NCI-H1694 treated with DMSO at 0.1 percent for 48 hours (cell line): ENCODE results near the gene TFAP2A.

ENCODE experiments used
- DNase-seq: peaks from one replicate; lab custom pipeline; 2025; lab: John Stamatoyannopoulos, UW

TFAP2A gene

DNA sequence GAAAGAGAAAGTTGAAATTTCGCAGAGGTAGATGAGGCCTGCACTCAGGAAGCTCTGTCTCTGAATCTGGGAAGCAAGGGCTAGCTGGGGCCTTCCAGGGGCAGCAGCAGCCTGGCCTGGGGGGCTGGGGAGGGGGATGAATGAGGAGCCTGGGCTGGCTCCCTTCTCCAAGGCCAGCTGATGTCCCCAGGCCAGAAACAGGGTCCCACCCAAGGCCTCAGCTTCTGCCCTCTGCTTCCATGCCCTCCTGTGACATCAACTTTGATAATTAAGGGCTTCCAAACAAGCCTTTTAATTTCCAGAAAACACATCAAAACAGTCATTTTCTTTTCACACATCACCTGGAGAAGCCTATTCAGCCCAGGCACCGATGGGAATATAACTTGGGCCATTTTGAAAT, 15.4 kb downstream of the TFAP2A start:
- DNase-seq: no peak

DNA sequence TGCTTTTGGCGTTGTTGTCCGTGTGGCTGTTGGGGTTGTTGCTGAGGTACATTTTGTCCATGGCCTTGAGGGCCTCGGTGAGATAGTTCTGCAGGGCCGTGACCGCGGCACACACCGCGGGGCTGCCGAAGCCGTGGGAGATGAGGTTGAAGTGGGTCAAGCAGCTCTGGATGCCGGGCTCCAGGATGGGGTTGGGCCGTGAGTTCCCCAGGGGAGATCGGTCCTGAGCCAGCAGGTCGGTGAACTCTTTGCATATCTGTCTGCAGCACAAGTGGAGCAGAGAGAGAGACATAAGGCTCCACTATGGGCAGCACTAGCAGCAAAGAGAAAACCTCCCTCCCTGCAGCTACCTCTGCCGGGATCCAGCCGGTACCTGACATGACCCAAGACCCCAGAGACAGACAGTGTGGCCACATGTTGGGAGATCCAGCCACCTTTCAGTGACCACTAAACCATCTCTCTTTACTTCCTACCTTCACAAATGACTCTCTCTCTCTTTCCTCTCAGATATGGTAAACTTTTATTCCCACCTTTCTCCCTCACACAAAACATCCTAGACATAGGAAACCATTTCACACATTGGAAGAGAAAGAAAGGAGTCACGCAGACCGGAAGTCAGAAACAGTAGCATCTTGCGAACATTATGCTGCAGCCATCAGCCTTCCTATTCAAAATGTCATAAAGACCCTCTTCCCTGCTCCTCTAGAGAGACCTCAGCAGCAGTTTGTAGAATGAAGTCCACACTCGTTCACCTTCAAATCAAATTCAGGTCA, 16.2 kb downstream of the TFAP2A start:
- no peak for DNase-seq

DNA sequence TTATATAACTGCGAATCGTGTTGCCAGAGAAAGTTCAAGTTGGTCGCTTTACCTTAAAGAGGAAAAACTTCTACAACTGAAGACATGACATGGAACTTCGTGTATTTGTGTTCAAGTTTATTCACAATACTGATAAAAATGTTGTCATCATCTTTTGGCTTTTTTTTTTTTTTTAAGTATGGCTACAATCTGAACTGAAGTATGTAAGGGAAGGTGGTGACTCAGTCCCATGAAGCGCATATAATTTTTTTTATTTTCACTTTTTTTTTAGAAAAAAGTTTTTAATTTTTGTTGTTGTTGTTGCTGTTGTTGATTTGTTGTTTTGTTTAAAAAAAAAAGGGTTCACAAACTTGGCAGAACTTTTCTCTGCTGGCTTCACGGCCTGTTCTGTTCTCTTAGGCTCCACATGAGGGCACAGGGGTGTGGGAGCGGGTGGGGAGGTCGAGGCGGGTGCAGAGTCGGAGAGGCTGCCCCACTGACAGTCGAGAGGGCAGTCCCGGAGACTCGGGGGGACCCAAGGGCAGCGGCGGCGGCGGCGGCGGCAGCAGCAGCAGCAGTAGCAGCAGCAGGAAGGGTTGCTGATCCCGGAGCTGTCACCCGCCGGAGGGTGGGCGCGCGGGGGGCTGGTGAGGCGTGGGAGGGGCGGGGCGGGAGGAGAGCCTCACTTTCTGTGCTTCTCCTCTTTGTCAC, 17.0 kb downstream of the TFAP2A start:
- no peak for DNase-seq

DNA sequence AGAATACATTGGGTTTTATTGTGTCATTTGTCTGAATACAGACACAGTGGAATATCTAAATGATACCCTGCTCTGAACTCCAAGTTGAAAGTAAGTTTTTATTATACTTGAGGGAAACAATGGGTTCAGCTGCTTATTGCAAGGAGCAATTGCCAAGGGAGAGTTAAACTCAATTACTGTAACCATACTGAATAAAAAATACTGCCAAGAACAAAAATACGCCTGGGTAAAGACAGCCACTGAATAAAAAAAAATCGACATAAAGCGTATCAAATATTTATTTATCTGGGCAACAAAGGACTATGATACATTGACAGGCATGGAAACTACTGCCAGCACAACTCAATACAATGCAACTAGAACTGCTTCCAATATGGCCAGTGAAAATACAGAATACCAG, 18.1 kb downstream of the TFAP2A start:
- DNase-seq: no peak

DNA sequence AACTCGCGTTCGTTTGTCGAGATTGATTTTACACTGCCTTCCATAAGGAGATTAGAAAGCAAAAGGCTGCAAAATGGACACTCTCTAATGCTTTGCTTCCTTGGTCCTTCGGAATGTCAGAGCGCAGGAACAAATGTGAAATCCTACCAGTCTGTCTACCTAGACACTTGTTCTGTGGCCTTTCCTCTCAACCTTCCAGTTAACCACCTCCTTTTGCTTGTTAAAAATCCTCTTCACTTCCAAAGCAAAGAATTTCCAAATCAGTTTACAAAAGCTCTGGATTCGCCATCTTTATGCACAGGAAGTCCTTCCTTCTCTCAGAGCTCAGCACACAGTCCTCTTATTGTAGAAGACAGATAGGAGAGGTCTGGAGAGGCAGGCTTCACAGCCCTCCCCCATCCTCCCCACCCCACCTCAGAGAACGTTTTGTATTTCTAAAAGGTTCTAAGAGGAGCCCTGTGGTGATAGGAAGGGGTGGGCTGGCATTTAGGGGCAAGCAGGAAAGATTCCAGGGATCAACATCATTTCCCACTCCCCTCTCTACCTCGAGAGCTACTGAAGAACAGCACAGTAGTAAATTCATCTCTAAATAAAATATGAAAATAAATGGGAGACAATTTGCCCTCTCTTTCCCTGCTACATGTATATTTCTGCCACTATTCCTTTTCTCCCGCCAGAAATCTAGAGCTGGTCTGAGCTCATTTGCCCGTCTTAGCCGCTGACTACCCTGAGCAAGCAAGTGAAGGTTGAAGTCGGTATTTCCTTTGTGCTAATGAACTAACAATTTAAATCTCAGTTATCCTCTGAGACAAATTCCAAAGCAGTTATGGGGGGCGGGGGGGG, 18.9 kb downstream of the TFAP2A start:
- DNase-seq: no peak

DNA sequence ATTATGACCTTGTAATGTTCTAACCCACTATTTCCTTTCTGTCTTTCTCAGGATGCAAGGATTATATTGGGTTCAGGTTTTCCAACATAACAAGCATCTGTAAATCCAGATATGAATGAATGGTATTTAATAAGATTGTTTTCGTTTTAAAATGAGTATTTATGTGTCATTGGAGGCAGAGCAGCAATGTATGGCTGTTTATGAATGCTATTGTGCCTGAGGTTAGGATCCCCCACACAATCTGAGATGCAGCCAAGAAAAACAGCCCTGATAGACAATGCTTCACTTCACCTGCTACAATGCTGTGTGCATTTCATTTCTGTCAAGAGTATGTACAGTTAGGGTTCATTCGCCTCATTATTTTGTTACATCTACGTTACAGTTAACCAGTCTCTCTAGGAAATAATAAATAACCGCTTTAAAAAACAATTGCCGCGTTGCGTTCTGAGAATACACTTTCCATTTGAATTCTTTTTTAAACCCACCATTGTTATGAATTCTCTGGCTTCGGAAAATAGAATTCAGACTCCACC, 19.6 kb downstream of the TFAP2A start:
- DNase-seq: no peak

DNA sequence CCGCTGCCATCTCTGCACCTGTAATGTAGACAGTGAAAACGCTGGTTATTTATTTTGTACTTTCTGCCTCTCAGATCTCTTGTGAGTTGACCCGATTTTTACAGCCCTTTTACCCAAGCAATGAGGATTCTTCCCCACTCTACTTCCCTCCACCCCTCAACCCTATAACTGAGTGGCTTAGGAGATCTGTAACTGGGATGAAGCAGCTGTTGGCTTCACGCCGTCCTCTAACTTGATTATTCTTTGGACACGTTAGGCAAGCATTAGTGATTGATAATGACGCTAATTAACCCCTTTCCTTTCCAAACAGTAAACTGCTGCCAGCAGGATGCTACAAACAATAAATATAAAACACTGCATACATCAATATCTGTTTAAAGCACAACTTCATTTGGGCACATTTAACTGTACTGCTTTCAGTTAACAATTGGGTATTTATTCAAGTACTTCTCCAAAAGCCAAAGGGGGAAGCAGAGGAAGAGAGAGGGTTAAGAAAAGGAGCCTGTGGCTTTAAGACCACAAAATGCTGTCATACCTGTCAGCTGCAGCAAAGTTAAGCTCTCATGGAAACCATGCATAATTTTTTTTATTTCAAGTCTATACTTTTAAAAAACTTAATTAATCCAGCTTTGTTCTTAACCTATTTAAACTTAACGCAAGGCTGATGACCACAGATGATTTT, 21.2 kb downstream of the TFAP2A start:
- DNase-seq: no peak

DNA sequence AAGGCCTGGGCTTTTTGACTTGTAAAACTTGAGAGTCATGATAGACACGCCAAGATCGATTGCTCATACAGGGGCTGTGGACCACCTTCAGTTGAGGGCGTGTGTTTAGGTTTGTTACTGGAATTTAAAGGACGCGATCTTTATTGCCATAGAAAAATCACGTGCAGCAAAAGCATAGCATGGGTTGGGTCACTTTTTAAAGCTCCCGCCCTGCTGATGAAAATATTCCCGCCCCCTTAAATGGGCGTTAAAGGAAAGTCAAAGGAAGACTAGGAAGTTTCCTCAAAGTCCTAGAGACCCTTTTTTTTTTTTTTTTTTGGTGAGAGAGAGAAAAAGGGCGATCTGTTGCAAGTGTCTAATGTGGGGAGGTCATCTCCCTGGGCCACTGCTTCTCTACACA, 23.1 kb downstream of the TFAP2A start:
- no peak for DNase-seq

DNA sequence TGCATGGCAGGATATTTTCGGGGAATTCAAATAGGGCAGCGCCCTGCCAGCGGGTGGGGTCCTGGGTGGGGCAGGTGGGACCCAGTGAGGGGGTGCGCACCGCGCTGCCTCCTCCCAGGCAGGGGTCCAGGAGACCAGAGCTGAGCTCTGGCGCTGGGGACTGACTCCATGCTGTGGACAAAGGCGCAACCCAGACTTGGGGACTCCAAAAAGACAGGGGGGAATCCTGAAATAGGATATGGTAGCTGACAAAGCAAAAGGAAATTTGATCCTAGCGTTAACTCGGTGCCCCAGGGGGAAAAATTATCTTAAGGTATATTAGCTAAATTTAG, 23.6 kb downstream of the TFAP2A start:
- DNase-seq: no peak

DNA sequence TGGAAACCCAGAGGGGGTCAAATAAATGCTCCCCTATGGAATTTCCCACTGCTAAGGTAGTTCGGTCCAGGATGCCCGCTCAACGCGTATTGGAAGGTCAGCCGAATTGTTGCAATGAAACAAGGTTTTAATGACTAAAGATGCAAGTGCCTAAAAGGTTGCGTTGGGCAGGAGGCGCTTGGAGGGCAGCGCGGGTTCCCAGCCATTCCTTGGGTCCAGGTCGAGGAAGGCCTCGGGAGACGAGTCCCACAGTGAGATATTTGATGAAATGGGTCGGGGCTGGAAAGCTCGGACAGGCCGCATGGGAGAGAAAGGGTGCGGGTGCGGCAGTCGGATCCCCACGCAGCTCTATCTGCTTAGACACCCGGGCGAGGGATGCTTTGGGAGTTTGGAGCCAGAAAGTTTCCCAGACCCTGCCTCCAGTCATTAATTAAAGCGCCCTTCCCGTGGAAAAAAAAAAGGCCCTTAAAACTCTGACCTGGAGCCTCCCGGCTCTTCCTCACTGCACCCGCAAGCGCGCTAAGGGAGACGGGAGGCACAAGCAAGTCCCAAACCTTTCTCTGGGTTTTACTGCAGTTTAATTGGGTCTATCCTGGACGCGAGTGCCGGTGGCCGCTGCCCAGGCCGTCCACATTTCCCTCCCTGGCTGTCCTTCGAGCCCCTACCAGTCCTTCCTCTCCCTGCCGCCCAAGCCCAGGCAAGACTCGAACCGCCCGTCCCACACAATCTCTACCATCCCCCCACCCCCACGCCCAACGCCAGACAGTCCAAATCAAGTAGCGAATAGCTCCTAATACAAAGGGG, 24.2 kb downstream of the TFAP2A start:
- no peak for DNase-seq

DNA sequence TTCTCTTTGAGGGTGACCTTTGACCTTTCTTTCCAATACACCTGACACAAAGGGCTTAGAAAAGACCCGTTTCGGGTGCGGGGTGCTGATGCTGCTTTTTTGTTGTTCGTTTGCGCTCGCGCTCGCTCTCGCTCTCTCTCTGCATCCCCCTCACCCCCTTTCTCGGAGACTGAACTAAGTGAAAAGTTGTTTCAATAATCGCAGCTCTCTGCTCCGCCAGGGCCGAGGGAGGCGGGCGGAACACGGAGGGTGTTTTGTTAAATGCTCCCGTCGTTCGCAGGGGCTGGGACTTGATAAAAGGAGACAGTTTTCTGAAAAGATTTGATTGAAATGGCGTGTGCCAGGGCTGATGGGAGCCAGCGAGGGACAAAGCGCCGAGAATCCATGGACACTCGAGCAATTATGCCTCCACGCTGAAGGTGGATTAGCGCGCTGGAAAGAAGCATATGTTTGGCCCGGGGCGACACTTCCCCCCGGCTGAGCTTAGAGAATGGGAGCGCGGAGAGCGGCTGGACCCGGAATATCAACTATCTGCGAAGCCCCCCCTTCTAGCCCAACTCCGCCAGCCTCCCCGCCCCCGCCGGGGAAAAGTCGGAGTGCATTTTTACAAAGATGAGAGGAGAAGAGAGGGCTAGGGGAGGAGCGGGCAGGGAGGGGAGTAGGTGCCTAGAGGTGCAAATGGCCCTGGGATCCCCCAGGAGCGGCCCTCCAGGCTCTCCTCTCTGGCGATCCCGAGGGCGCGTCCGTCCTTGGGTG, 25.0 kb downstream of the TFAP2A start:
- no peak for DNase-seq

DNA sequence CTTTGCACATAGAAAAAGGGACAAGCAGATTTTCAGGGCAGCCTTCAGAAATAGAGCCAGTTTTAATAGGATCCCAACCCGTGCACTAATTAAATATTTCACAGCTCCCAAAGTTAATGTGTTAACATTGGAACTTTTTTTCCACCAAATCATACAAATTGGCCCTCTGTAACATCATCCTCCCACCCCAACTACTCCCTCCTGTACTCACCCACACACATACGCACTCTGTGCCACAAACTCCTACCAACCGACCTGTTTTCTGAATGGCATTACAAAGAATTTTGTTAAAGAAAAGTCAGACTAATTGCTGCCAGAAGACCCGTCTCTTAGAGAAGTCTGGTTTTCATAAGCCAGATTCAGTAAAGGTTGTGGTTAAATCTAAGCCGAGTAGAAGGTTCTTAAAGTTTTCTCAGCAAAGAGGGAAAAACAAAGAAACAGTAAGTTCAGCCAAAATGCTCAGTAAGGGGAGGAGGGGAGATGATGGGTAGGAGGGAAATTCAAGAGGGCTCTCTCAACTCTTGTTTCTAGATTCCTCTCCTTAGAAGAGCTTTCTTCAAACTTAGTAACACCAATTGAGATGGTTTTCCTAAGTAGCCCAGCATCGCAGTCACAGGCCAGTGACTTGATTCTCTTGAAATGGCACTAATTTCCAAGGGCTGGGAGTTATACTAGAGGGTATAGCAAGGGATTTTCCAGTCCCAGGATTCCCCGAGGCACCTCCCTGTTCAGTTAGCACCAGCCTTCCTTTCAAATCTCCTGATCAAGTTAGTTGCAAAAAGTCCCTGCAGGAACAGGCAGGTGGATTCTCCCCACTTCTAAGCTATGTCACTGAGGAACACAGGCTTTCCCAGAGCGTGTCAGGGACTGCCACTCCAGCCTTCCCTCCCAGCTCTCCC, 27.9 kb downstream of the TFAP2A start:
- no peak for DNase-seq

DNA sequence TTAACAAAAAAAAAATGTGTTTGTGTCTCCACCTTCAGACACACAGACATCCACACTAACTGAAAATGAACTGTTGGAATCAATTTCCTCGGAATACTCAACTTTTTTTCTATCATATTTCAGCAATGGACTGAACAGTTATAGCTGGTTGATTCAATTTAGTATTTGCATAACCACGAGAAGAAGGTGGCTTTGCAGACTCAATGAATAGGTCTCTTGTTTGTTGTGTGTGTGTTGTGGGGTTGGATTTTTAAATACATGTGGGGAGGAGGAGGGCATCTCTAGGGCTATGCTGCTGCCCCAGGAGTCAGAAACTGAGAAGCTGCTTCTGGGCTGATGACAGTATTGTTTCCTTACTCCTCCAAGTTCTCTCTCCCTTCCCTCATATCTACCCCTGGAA, 28.7 kb downstream of the TFAP2A start:
- DNase-seq: no peak

DNA sequence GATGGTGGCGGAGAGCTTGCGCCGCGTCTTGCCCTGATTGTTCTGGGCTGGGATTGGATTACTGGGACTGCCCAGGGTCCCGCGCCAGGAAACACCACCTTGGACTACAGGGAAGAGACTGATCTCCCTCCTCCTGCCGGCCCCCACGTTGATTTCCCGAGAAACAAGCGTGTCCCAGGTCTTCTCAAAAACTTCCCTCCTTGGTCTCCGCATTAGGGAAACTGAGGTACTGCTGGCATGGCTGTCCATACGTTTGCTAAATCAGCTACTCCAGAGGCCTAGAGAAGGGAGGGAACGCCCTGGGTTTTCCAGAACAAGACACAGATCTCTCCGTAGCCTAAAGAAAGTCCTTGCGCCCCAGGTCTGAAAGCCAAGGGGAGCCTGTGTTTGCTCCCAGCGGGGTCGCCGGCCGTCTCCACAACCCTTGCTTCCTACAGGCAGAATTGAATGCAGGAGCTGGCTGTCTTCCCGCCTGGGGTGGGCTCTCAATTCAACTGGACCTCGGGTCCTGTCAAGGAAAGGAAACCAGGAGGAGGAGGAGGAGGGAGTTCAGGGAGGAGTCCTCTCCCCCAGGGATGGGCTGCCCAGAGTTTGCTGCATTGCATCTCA, 29.2 kb downstream of the TFAP2A start:
- no peak for DNase-seq

DNA sequence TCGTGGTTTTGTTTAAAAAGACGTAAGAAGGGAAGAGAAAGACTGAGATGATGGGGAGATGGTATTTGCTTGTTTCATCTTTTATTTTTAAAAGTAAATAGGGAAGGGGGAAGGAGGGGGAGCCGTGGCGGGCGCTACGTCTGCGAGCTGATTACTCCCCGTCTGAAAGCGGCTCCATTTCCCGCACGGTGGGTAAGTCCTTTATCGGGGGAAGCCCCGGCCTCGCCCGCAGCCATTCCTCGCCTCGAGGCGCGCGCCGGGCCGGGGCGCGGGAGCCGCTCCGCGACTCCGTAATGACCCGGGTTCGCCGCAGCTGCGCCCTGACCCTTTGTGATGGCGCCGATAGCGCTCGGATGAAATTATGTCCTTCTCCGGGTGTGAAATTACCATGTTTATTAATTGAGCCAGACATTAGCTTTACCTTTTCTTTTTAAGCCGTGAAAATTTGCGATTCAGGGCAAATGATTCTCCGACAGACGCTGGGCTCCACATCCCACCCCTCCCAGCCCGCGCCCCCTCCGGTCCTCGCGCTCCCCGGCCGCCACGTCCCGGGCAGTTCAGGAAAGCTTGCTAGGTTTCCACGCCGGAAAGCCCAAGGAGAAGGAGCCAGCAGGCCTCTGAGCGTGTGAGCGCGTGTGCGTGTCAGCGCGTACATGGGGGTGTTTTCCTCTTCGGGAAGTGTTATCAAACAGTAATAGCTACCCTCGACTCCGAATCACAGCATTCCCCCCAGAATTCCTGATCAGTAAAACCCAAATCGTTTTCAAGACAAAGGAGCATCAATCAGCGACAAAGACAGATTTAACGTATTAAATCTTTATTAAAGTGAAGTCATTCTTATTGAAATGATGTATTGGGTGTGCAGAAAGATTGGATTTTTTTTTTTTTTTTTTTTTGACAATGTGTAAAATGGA, 30.0 kb downstream of the TFAP2A start:
- no peak for DNase-seq

DNA sequence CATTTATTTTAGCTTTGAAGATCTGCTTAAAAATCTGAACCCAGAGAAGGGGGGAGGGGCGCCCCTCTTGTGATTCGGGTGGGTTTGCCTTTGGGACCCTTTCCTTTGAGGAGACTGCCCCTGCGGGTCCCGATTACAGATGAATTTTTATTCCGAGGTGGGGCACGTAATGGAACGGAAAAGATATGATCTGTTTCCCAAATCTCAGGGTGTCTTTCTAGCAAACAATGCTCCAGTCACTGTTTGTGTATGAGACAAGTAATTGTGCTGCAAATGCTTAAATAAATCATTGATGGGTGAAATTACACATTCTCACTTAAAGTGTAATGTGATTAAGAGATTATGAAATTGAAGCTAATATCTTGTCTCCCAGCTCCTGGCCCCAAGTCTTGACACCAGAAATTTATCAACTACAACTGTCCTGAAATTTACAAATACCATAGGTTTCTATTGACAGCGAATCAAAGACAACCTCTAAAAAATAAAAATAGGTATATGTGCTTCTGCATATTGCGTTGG, 30.7 kb downstream of the TFAP2A start:
- DNase-seq: no peak

DNA sequence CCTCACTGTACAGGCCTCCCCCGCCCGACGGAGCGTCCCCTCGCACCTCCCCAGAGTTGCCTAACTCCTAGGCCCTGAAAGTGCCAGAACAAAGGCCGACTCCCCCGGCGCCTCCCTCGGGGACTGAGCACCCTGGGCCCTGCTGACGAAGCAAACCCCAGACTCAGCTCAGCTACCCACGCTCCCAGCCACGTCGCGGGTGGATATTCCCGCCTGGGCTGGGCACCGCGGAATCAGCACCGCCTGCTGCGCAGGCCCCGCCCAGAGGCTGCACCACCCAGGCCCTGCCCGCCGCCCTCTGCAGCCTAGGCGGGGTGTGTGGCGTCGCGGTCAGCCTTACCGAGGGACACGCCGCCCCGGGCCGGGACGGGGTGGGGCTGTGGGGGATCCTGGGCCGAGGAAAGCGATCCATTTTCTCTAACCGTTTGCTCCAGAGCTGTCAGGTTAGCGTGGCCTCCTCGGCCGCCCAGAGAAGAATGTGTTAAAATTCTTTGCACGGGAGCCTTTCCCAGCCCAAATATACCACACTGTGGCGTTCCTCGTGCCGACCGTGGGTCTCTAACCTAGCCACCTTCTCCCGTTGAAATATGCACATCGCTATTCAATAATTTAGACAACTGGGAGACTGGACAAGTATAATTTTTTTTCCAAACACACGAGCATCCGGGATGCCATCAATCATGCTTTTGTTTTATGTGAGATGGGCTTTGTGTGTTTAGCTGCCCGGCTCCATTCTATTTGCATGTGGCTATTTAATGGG, 31.4 kb downstream of the TFAP2A start:
- DNase-seq: no peak
